PC-3 (cell line): ENCODE measurements around the gene ADGRL3. TPM values are rescaled to one million over a fixed set of nuclear protein-coding genes. Genes with fewer than 3 reads are reported as not detected.

Experiments used
- ATAC-seq: fragments of 200-7000 bp; cut with Tn5 transposase; 2 replicates; pipeline ENCODE4 v1.9.1; 2020; ENCODE audit warnings: mild to moderate bottlenecking, moderate library complexity
- BruUV-seq: library from RNA; stranded (reverse); fragments of 400-500 nt; replicated peaks from 2 replicates; lab custom pipeline; 2021; lab: Mats Ljungman, UMichigan
- CTCF ChIA-PET: fragments of 300-600 bp; sonication (Branson Sonifier 250); formaldehyde crosslinking; loops from one replicate; lab custom pipeline; 2022; ENCODE audit warnings: antibody characterized with exemption; lab: Charles Lee
- POLR2A ChIA-PET: fragments of 300-600 bp; sonication (Branson Sonifier 250); formaldehyde crosslinking; loops from one replicate; lab custom pipeline; 2022; ENCODE audit warnings: antibody characterized with exemption; ENCODE audit not compliant: unreplicated experiment; lab: Charles Lee
- DNase-seq: peaks from one replicate; pipeline ENCODE4 v3.0.0-alpha.2; 2015
- H2AFZ ChIP-seq: fragments of 300-600 bp; sonication (generic); 2 replicates; pipeline ENCODE4 v1.6.0; 2016; ENCODE audit warnings: antibody characterized with exemption, low read length
- H3F3A ChIP-seq: fragments of 300-600 bp; sonication (generic); one replicate; pipeline ENCODE4 v1.6.0; 2017; ENCODE audit warnings: antibody characterized with exemption, low read length, control low read depth, mild to moderate bottlenecking; ENCODE audit not compliant: unreplicated experiment
- H3K27ac ChIP-seq: fragments of 300-600 bp; sonication (generic); 2 replicates; pipeline ENCODE4 v1.5.1; 2016; ENCODE audit warnings: mild to moderate bottlenecking, low read length
- H3K27me3 ChIP-seq: fragments of 300-600 bp; sonication (generic); 2 replicates; pipeline ENCODE4 v1.6.1; 2016; ENCODE audit warnings: low read length, mixed read lengths
- H3K36me3 ChIP-seq: fragments of 300-600 bp; sonication (generic); 2 replicates; pipeline ENCODE4 v1.6.1; 2016; ENCODE audit warnings: low read depth, mixed run types, low read length, mixed read lengths
- H3K4me1 ChIP-seq: fragments of 300-600 bp; sonication (generic); 2 replicates; pipeline ENCODE4 v1.5.1; 2016; ENCODE audit warnings: low read length; ENCODE audit not compliant: insufficient read depth
- H3K4me2 ChIP-seq: fragments of 300-600 bp; sonication (generic); 2 replicates; pipeline ENCODE4 v1.6.0; 2016; ENCODE audit warnings: low read length
- H3K4me3 ChIP-seq: fragments of 300-600 bp; sonication (generic); 2 replicates; pipeline ENCODE4 v1.5.1; 2016; ENCODE audit warnings: mild to moderate bottlenecking, low read length, mixed read lengths
- H3K79me2 ChIP-seq: fragments of 300-600 bp; sonication (generic); 2 replicates; pipeline ENCODE4 v1.6.1; 2017; ENCODE audit warnings: low read length, mixed read lengths
- H3K9ac ChIP-seq: fragments of 300-600 bp; sonication (generic); 2 replicates; pipeline ENCODE4 v1.6.0; 2016; ENCODE audit warnings: mild to moderate bottlenecking, low read length
- H3K9me2 ChIP-seq: fragments of 300-600 bp; sonication (generic); replicated peaks from 2 replicates; pipeline ENCODE4 v1.6.1; 2016; ENCODE audit warnings: mixed run types, low read length, mixed read lengths
- H3K9me3 ChIP-seq: fragments of 300-600 bp; sonication (generic); 2 replicates; pipeline ENCODE4 v1.6.1; 2016; ENCODE audit warnings: low read length, mixed read lengths
- H4K20me1 ChIP-seq: fragments of 300-600 bp; sonication (generic); 2 replicates; pipeline ENCODE4 v1.6.1; 2016; ENCODE audit warnings: low read length, mixed read lengths
- EZH2 ChIP-seq: fragments of 300-600 bp; sonication (generic); IDR thresholded peaks from one replicate; pipeline ENCODE4 v1.6.1; 2017; ENCODE audit warnings: antibody characterized with exemption, mild to moderate bottlenecking, low read length; ENCODE audit not compliant: unreplicated experiment
- EZH2phosphoT487 ChIP-seq: fragments of 300-600 bp; sonication (generic); IDR thresholded peaks from 2 replicates; pipeline ENCODE4 v1.6.1; 2018; ENCODE audit warnings: mild to moderate bottlenecking, antibody characterized with exemption, low read length, borderline replicate concordance
- intact Hi-C: fragments of 100-400 bp; cut with micrococcal nuclease; formaldehyde crosslinking; loops from 2 replicates; pipeline ENCODE4 v1.9.0; 2023
- total RNA-seq: library from RNA; depleted of rRNA; stranded (reverse); fragments of >200 nt; gene quantifications from 2 replicates; pipeline ENCODE4 v1.2.3, GENCODE V29; 2014
- TF ChIP-seq, protein P1 (sequence below): fragments of 300-600 bp; sonication (generic); conservative IDR thresholded peaks from 2 replicates; pipeline ENCODE4 v1.5.1; 2017; ENCODE audit warnings: antibody characterized with exemption, low read depth, mild to moderate bottlenecking, low read length

ADGRL3 gene
- total RNA-seq, 1 experiment from 2014 or later = 0.66 TPM

DNA sequence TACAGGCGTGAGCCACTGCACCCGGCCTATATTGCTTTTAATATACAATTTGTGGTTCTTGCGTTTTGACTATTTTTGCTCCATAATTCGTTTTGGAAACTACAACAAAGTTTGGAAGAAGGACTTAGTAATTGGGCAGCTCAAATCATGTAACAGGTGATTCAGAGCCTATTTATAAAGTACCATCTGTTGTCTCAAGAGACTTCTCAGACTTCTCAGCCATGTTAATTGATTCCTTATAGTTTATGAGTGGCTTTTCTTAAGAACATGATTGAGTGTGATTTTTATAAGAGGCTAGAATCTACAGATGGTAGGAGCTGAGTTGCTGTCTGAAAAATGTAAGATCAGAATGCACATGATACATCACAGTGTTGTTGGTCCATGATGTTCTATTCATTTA lies 240.2 kb downstream of the ADGRL3 start:
- peaks cover 39% of the 10 kb centered on the region for H3K4me1 ChIP-seq
- H3K79me2 ChIP-seq = no peaks in the 10 kb centered on the region
- intact Hi-C loops = no loop called here
- no peak overlapping the region for H2AFZ ChIP-seq
- ATAC-seq (no peak), DNase-seq (no peak)
- H3K9ac ChIP-seq = no peak overlapping the region
- TF ChIP-seq EZH2phosphoT487 (no peak), EZH2 (no peak)
- TF ChIP-seq, protein P1, sequence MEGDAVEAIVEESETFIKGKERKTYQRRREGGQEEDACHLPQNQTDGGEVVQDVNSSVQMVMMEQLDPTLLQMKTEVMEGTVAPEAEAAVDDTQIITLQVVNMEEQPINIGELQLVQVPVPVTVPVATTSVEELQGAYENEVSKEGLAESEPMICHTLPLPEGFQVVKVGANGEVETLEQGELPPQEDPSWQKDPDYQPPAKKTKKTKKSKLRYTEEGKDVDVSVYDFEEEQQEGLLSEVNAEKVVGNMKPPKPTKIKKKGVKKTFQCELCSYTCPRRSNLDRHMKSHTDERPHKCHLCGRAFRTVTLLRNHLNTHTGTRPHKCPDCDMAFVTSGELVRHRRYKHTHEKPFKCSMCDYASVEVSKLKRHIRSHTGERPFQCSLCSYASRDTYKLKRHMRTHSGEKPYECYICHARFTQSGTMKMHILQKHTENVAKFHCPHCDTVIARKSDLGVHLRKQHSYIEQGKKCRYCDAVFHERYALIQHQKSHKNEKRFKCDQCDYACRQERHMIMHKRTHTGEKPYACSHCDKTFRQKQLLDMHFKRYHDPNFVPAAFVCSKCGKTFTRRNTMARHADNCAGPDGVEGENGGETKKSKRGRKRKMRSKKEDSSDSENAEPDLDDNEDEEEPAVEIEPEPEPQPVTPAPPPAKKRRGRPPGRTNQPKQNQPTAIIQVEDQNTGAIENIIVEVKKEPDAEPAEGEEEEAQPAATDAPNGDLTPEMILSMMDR = no peak
- no peak overlapping the region for H3K4me3 ChIP-seq
- ChIA-PET POLR2A (no interaction called here), CTCF (no interaction called here)
- H3K27ac ChIP-seq = no peak overlapping the region
- H3K9me2 ChIP-seq = no peaks in the 10 kb centered on the region
- no peaks in the 10 kb centered on the region for H3K9me3 ChIP-seq
- H3K36me3 ChIP-seq = no peaks in the 10 kb centered on the region
- no peaks in the 10 kb centered on the region for H4K20me1 ChIP-seq
- no peak overlapping the region for H3K4me2 ChIP-seq
- no TSS peak for BruUV-seq
- no peaks in the 10 kb centered on the region for H3K27me3 ChIP-seq
- H3F3A ChIP-seq = no peaks in the 10 kb centered on the region

DNA sequence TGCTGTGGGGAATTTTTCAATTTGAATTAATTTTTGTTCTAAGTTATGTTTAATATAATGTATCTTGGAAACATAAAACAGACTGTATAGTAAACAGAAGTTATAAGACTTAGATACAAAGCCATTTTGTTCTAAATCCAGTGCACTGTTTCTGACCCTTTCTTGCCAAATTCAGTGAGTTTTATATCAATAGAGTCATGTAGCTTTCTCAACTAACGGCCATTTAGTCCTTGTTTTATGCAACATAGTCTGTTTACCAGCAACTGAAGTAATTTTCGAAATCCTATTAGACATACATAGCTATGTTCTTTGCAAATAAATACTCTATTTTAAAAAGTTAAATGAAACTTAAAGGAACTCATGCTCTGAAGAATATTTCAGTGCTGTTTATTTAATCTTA lies 242.8 kb downstream of the ADGRL3 start:
- Histone ChIP-seq H3F3A (no peaks in the 10 kb centered on the region), H3K9me3 (no peaks in the 10 kb centered on the region), H4K20me1 (no peaks in the 10 kb centered on the region), H3K4me1 (peaks cover 28% of the 10 kb centered on the region), H3K9ac (no peak overlapping the region), H3K36me3 (no peaks in the 10 kb centered on the region), H2AFZ (no peak overlapping the region), H3K27ac (no peak overlapping the region), H3K4me2 (no peak overlapping the region), H3K4me3 (no peak overlapping the region), H3K79me2 (no peaks in the 10 kb centered on the region), H3K27me3 (no peaks in the 10 kb centered on the region), H3K9me2 (no peaks in the 10 kb centered on the region)
- CTCF ChIA-PET = no interaction called here
- TF ChIP-seq EZH2phosphoT487 (no peak), EZH2 (no peak)
- TF ChIP-seq, protein P1 = no peak
- DNase-seq = no peak
- BruUV-seq = no TSS peak
- intact Hi-C loops = no loop called here
- POLR2A ChIA-PET = interaction anchor here (0.6 kb wide), 1 partner anchor 51 kb away, joined by 3 read pairs; no protein-coding TSS in a partner anchor
- no peak for ATAC-seq

DNA sequence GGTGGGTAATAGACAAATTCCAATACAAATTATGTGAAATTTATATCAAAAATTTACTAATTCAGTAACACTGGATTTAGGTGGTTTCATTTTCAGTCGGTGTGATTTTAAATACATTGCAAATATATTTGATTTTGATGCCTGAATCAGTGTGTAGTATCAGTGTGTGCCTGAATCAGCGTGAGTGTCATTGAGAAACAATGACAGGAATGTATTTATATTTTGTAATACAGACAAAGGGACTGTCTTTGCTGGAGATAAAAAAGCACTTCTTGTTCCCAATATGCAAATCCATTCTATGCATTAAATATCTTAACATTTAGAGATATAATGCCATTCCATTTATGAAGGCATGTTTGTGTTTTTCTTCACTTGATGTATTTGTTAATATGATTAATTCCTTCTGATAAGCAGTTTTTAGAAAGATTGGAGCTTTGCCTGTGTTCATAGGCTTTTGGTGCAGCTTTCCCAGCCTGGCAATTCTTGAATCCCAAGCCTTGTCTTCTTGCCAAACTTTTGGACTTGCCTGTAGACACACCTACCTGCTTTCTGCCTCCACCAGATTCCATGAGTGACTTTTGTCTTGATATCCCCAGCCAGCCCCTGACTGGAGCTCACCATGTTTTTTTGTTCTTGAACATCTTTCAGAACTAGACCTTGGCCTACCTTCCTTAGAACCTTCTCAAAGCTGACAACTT lies 243.8 kb downstream of the ADGRL3 start:
- no peaks in the 10 kb centered on the region for H3F3A ChIP-seq
- POLR2A ChIA-PET = no interaction called here
- H3K9ac ChIP-seq = no peak overlapping the region
- H3K4me2 ChIP-seq = peak overlapping the region; percentile 75
- no peaks in the 10 kb centered on the region for H3K9me3 ChIP-seq
- DNase-seq (peak; percentile 82), ATAC-seq (peak; percentile 87)
- no peaks in the 10 kb centered on the region for H3K9me2 ChIP-seq
- H3K4me3 ChIP-seq = peak overlapping the region; percentile 46
- no peaks in the 10 kb centered on the region for H3K79me2 ChIP-seq
- H3K36me3 ChIP-seq = no peaks in the 10 kb centered on the region
- peak overlapping the region; percentile 20 for H3K27ac ChIP-seq
- CTCF ChIA-PET = no interaction called here
- TF ChIP-seq EZH2phosphoT487 = no peak
- TF ChIP-seq, protein P1 = no peak
- TF ChIP-seq EZH2 = no peak
- intact Hi-C loops = loop anchor here (1.0 kb wide), 1 partner anchor 18 kb away; no protein-coding TSS in a partner anchor
- no peaks in the 10 kb centered on the region for H4K20me1 ChIP-seq
- H3K27me3 ChIP-seq = no peaks in the 10 kb centered on the region
- peak overlapping the region; percentile 14; the same call in 1 of the 2 replicates for H2AFZ ChIP-seq
- peaks cover 31% of the 10 kb centered on the region for H3K4me1 ChIP-seq
- BruUV-seq = no TSS peak
